ENCODE data around the gene NLRP1. TPM values are rescaled to one million over a fixed set of nuclear protein-coding genes. Genes with fewer than 3 reads are reported as not detected.
"Not testable (repeated sequence)": the region's sequence is repeated elsewhere in the genome, so short reads cannot be mapped to it uniquely, and the experiment has no call there.

The NLRP1 gene
- total and polyA plus RNA-seq, 9 donors, result 29.3 to 75.9 (median 59.5) TPM

DNA sequence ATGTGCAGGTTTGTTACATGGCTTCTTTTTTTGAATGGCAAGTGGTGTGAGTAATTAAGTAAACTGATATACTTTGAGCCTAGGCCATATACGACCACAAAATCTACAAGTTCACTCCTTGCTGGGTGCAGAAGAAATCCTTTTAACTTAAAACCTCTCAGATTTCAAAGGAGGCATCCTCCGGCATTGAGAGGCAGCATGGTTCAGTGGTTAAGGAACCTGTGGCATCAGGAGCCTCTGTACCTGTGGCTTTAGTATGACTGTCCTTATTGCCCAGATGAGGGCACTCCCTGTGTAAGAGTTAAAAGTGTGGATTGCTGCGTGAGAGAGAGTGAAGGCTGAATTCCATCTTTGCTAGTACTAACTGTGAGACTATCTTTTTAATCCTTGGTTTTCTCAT lies 3.3 kb downstream of the NLRP1 start:
- 28 to 35% (median 31%) methylated on average over 3 of the region's 3 CpGs for WGBS, 3 donors

DNA sequence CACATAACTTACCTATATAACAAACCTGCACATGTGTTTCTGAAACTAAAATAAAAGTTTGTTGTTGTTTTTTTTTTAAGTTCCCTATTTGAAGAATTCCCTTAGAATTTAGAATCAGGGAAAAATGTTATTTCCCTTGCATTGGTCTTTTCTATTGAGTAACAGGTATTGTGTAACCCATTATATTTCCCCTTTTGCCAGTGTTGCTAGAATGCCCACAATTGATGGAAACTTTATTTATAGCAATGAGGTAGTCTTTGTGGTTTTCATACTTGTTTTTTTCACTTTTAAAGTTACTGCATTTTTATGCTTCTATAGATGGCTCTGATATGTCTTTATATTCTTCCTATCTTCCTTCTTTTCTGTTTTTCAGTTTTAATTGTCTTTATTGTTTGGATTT lies 3.9 kb downstream of the NLRP1 start:
- TF ChIP-seq, protein P1, sequence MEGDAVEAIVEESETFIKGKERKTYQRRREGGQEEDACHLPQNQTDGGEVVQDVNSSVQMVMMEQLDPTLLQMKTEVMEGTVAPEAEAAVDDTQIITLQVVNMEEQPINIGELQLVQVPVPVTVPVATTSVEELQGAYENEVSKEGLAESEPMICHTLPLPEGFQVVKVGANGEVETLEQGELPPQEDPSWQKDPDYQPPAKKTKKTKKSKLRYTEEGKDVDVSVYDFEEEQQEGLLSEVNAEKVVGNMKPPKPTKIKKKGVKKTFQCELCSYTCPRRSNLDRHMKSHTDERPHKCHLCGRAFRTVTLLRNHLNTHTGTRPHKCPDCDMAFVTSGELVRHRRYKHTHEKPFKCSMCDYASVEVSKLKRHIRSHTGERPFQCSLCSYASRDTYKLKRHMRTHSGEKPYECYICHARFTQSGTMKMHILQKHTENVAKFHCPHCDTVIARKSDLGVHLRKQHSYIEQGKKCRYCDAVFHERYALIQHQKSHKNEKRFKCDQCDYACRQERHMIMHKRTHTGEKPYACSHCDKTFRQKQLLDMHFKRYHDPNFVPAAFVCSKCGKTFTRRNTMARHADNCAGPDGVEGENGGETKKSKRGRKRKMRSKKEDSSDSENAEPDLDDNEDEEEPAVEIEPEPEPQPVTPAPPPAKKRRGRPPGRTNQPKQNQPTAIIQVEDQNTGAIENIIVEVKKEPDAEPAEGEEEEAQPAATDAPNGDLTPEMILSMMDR (IDR thresholded peaks at IDR 0.05), result no peak
- TF ChIP-seq EP300 (IDR thresholded peaks at IDR 0.05) (no peak), POLR2A (IDR thresholded peaks at IDR 0.05) (no peak)
- Histone ChIP-seq H3K36me3 (no peaks in the 10 kb centered on the region), H3K27ac (no peak overlapping the region), H3K4me3 (no peak overlapping the region), H3K27me3 (no peaks in the 10 kb centered on the region), H3K4me1 (ENCODE audit: insufficient read depth) (no peaks in the 10 kb centered on the region), H3K9me3 (no peaks in the 10 kb centered on the region)
- intact Hi-C loops (cut with DNase I), result no loop called here
- DNase-seq, result no peak

More for the DNA sequence above, 3.3 kb downstream of the NLRP1 start:
- no peaks in the 10 kb centered on the region for H3K4me1 ChIP-seq (ENCODE audit: insufficient read depth)
- no peak overlapping the region for H3K4me3 ChIP-seq
- H3K27ac ChIP-seq, result no peak overlapping the region
- H3K36me3 ChIP-seq, result no peaks in the 10 kb centered on the region
- no peaks in the 10 kb centered on the region for H3K27me3 ChIP-seq
- TF ChIP-seq, protein P1 (IDR thresholded peaks at IDR 0.05), result no peak
- TF ChIP-seq EP300 (IDR thresholded peaks at IDR 0.05) (no peak), POLR2A (IDR thresholded peaks at IDR 0.05) (no peak)
- no peak for DNase-seq
- no peaks in the 10 kb centered on the region for H3K9me3 ChIP-seq
- intact Hi-C loops (cut with DNase I), result no loop called here

- DNase-seq; intact Hi-C loops (cut with DNase I); H3K9me3 ChIP-seq; H3K4me1 ChIP-seq (ENCODE audit: insufficient read depth); H3K27me3 ChIP-seq; H3K36me3 ChIP-seq; H3K27ac ChIP-seq; H3K4me3 ChIP-seq: not testable (repeated sequence)
- WGBS, 3 donors, result 84 to 87% (median 85%) methylated on average over 3 to 4 of the region's 4 CpGs
These were observed 5.5 kb downstream of the NLRP1 start for GRCh38 chr17:5578768-5579167.

DNA sequence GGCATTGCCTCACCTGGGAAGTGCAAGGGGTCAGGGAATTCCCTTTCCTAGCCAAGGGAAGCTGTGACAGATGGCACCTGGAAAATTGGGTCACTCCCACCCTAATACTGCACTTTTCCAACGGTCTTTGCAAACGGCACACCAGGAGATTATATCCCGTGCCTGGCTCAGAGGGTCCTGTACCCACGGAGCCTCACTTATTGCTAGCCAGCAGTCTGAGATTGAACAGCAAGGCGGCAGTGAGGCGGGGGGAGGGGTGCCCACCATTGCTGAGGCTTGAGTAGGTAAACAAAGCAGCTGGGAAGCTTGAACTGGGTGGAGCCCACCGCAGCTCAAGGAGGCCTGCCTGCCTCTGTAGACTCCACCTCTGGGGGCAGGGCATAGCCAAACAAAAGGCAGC lies 11.3 kb downstream of the NLRP1 start:
- 85 to 94% (median 94%) methylated on average over 5 to 7 of the region's 7 CpGs for WGBS, 3 donors
- H3K9me3 ChIP-seq; H3K4me3 ChIP-seq; H3K4me1 ChIP-seq (ENCODE audit: insufficient read depth); H3K27me3 ChIP-seq; H3K36me3 ChIP-seq; H3K27ac ChIP-seq; DNase-seq; intact Hi-C loops (cut with DNase I): not testable (repeated sequence)

GRCh38 chr17:5571281-5571680 lies 13.0 kb downstream of the NLRP1 start:
- Histone ChIP-seq H3K27ac (no peak overlapping the region), H3K9me3 (no peaks in the 10 kb centered on the region), H3K4me3 (no peak overlapping the region), H3K4me1 (ENCODE audit: insufficient read depth) (no peaks in the 10 kb centered on the region), H3K36me3 (no peaks in the 10 kb centered on the region), H3K27me3 (no peaks in the 10 kb centered on the region)
- 79 to 91% (median 91%) methylated on average over 1 of the region's 1 CpG for WGBS, 3 donors
- DNase-seq, result no peak
- TF ChIP-seq, protein P1 (IDR thresholded peaks at IDR 0.05), result no peak
- intact Hi-C loops (cut with DNase I), result no loop called here

- no peaks in the 10 kb centered on the region for H3K27me3 ChIP-seq
- WGBS, 3 donors, result 77 to 91% (median 81%) methylated on average over 2 of the region's 2 CpGs
- DNase-seq, result no peak
- no peak overlapping the region for H3K4me3 ChIP-seq
- H3K4me1 ChIP-seq (ENCODE audit: insufficient read depth), result no peaks in the 10 kb centered on the region
- no peak overlapping the region for H3K27ac ChIP-seq
- TF ChIP-seq, protein P1 (IDR thresholded peaks at IDR 0.05), result no peak
- TF ChIP-seq POLR2A (IDR thresholded peaks at IDR 0.05) (no peak), EP300 (IDR thresholded peaks at IDR 0.05) (no peak)
- intact Hi-C loops (cut with DNase I), result no loop called here
- H3K36me3 ChIP-seq, result no peaks in the 10 kb centered on the region
- H3K9me3 ChIP-seq, result no peaks in the 10 kb centered on the region
These were observed 18.5 kb downstream of the NLRP1 start for GRCh38 chr17:5565808-5566207.
